PC-3 (cell line): ENCODE measurements around the gene AQP9. TPM values are rescaled to one million over a fixed set of nuclear protein-coding genes. Genes with fewer than 3 reads are reported as not detected.

ENCODE experiments used
- ATAC-seq: fragments of 200-7000 bp; cut with Tn5 transposase; 2 replicates; pipeline ENCODE4 v1.9.1; 2020; ENCODE audit warnings: mild to moderate bottlenecking, moderate library complexity
- BruUV-seq: library from RNA; stranded (reverse); fragments of 400-500 nt; replicated peaks from 2 replicates; lab custom pipeline; 2021; lab: Mats Ljungman, UMichigan
- CTCF ChIA-PET: fragments of 300-600 bp; sonication (Branson Sonifier 250); formaldehyde crosslinking; loops from one replicate; lab custom pipeline; 2022; ENCODE audit warnings: antibody characterized with exemption; lab: Charles Lee
- POLR2A ChIA-PET: fragments of 300-600 bp; sonication (Branson Sonifier 250); formaldehyde crosslinking; loops from one replicate; lab custom pipeline; 2022; ENCODE audit warnings: antibody characterized with exemption; ENCODE audit not compliant: unreplicated experiment; lab: Charles Lee
- DNase-seq: peaks from one replicate; pipeline ENCODE4 v3.0.0-alpha.2; 2015
- H2AFZ ChIP-seq: fragments of 300-600 bp; sonication (generic); 2 replicates; pipeline ENCODE4 v1.6.0; 2016; ENCODE audit warnings: antibody characterized with exemption, low read length
- H3F3A ChIP-seq: fragments of 300-600 bp; sonication (generic); one replicate; pipeline ENCODE4 v1.6.0; 2017; ENCODE audit warnings: antibody characterized with exemption, low read length, control low read depth, mild to moderate bottlenecking; ENCODE audit not compliant: unreplicated experiment
- H3K27ac ChIP-seq: fragments of 300-600 bp; sonication (generic); 2 replicates; pipeline ENCODE4 v1.5.1; 2016; ENCODE audit warnings: mild to moderate bottlenecking, low read length
- H3K27me3 ChIP-seq: fragments of 300-600 bp; sonication (generic); 2 replicates; pipeline ENCODE4 v1.6.1; 2016; ENCODE audit warnings: low read length, mixed read lengths
- H3K36me3 ChIP-seq: fragments of 300-600 bp; sonication (generic); 2 replicates; pipeline ENCODE4 v1.6.1; 2016; ENCODE audit warnings: low read depth, mixed run types, low read length, mixed read lengths
- H3K4me1 ChIP-seq: fragments of 300-600 bp; sonication (generic); 2 replicates; pipeline ENCODE4 v1.5.1; 2016; ENCODE audit warnings: low read length; ENCODE audit not compliant: insufficient read depth
- H3K4me2 ChIP-seq: fragments of 300-600 bp; sonication (generic); 2 replicates; pipeline ENCODE4 v1.6.0; 2016; ENCODE audit warnings: low read length
- H3K4me3 ChIP-seq: fragments of 300-600 bp; sonication (generic); 2 replicates; pipeline ENCODE4 v1.5.1; 2016; ENCODE audit warnings: mild to moderate bottlenecking, low read length, mixed read lengths
- H3K79me2 ChIP-seq: fragments of 300-600 bp; sonication (generic); 2 replicates; pipeline ENCODE4 v1.6.1; 2017; ENCODE audit warnings: low read length, mixed read lengths
- H3K9ac ChIP-seq: fragments of 300-600 bp; sonication (generic); 2 replicates; pipeline ENCODE4 v1.6.0; 2016; ENCODE audit warnings: mild to moderate bottlenecking, low read length
- H3K9me2 ChIP-seq: fragments of 300-600 bp; sonication (generic); replicated peaks from 2 replicates; pipeline ENCODE4 v1.6.1; 2016; ENCODE audit warnings: mixed run types, low read length, mixed read lengths
- H3K9me3 ChIP-seq: fragments of 300-600 bp; sonication (generic); 2 replicates; pipeline ENCODE4 v1.6.1; 2016; ENCODE audit warnings: low read length, mixed read lengths
- H4K20me1 ChIP-seq: fragments of 300-600 bp; sonication (generic); 2 replicates; pipeline ENCODE4 v1.6.1; 2016; ENCODE audit warnings: low read length, mixed read lengths
- CTCF ChIP-seq: fragments of 300-600 bp; sonication (generic); conservative IDR thresholded peaks from 2 replicates; pipeline ENCODE4 v1.5.1; 2017; ENCODE audit warnings: antibody characterized with exemption, low read depth, mild to moderate bottlenecking, low read length
- EZH2 ChIP-seq: fragments of 300-600 bp; sonication (generic); IDR thresholded peaks from one replicate; pipeline ENCODE4 v1.6.1; 2017; ENCODE audit warnings: antibody characterized with exemption, mild to moderate bottlenecking, low read length; ENCODE audit not compliant: unreplicated experiment
- EZH2phosphoT487 ChIP-seq: fragments of 300-600 bp; sonication (generic); IDR thresholded peaks from 2 replicates; pipeline ENCODE4 v1.6.1; 2018; ENCODE audit warnings: mild to moderate bottlenecking, antibody characterized with exemption, low read length, borderline replicate concordance
- intact Hi-C: fragments of 100-400 bp; cut with micrococcal nuclease; formaldehyde crosslinking; loops from 2 replicates; pipeline ENCODE4 v1.9.0; 2023
- total RNA-seq: library from RNA; depleted of rRNA; stranded (reverse); fragments of >200 nt; gene quantifications from 2 replicates; pipeline ENCODE4 v1.2.3, GENCODE V29; 2014

AQP9 gene
- total RNA-seq, 1 experiment from 2014 or later = not detected

DNA sequence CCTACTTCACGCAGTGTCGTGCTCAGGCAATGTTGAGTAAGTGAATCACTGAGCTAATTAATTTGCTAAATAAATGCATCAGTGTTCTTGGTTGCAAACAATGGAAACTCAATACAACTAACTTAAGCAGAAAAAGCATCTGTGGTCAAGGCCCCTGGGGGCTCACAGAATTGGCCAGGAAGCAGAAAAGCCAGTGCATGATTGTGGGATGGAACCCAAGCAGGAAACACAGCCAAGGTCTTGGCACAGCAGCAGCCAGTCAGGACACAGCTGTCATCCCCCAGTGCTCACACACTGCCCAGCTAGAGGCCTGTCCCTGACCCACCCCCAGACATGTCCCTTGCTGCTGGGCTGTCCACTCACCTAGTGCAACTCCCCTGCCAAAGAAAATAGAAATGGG lies 85.9 kb downstream of the AQP9 start:
- Histone ChIP-seq H3K4me2 (no peak overlapping the region), H3K36me3 (no peaks in the 10 kb centered on the region; the same call in 1 of the 2 replicates), H3K79me2 (no peaks in the 10 kb centered on the region), H3K4me3 (no peak overlapping the region), H3K4me1 (peaks cover 6% of the 10 kb centered on the region), H3K9me2 (no peaks in the 10 kb centered on the region), H3K27me3 (no peaks in the 10 kb centered on the region), H3K9me3 (no peaks in the 10 kb centered on the region), H3K27ac (no peak overlapping the region), H3F3A (no peaks in the 10 kb centered on the region), H4K20me1 (no peaks in the 10 kb centered on the region), H2AFZ (no peak overlapping the region), H3K9ac (no peak overlapping the region)
- ChIA-PET POLR2A (no interaction called here), CTCF (no interaction called here)
- DNase-seq (no peak), ATAC-seq (no peak)
- intact Hi-C loops = no loop called here
- TF ChIP-seq EZH2phosphoT487 = no peak
- no peak for TF ChIP-seq CTCF
- TF ChIP-seq EZH2 = no peak
- BruUV-seq = no TSS peak

DNA sequence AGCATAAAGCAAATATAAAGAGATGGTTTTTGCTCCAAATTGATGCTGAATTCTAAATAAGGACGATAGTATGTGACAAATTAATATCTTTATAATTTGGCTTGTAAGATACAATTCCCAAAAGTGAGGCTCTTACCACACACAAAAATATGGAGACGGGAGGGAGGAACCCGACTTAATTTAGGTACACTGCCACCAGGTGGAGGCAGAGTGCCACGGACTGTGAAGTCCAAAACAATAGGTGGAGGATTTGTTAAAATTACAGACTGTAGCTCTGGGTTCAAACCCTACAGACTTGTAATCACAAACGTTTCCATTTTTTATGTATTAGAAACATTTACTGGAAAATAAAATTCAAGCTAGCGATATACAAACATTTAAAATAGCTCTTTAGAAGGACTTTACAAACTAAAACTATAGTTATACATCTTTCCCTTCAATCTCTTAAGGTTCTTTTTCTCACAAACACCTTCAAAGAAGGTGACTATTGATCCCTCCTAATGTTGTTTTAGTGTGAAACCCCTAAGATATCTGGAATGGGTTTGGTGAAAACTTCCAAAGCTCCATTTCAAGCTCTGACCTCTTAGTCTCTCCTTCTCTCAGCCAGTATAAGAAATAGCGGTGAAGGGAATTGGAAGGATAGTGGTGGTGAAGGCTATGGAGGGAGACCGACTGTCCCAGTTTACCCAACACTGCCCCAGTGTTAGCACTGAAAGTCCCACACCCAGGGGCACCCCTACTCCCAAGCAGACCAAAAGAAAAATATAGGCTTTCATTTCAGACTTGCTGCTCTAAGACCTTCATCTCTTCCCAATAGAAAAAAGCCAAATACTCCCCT lies 89.7 kb downstream of the AQP9 start:
- Histone ChIP-seq H3K4me1 (peaks cover 6% of the 10 kb centered on the region), H3K9me3 (no peaks in the 10 kb centered on the region), H3K9ac (no peak overlapping the region), H3F3A (no peaks in the 10 kb centered on the region), H3K9me2 (no peaks in the 10 kb centered on the region), H3K4me3 (no peak overlapping the region), H3K27ac (no peak overlapping the region), H4K20me1 (no peaks in the 10 kb centered on the region), H3K79me2 (no peaks in the 10 kb centered on the region), H3K4me2 (no peak overlapping the region), H3K36me3 (no peaks in the 10 kb centered on the region; the same call in 1 of the 2 replicates), H2AFZ (0 out of 2 replicates have a peak overlapping the region, but pooled peaks have one; percentile 19), H3K27me3 (no peaks in the 10 kb centered on the region)
- ATAC-seq (peak; percentile 63; the same call in 1 of the 2 replicates), DNase-seq (peak; percentile 83)
- intact Hi-C loops = loop anchor here (5.0 kb wide), 1 partner anchor 544 kb away; the partner anchor contains the start of gene MINDY2
- no TSS peak for BruUV-seq
- TF ChIP-seq EZH2 (no peak), CTCF (peak; percentile 88)
- CTCF ChIA-PET = interaction anchor here (0.5 to 1.0 kb wide), 6 partner anchors 25 to 635 kb away, joined by 3 to 9 read pairs (median 3); no protein-coding TSS in a partner anchor
- POLR2A ChIA-PET = no interaction called here

DNA sequence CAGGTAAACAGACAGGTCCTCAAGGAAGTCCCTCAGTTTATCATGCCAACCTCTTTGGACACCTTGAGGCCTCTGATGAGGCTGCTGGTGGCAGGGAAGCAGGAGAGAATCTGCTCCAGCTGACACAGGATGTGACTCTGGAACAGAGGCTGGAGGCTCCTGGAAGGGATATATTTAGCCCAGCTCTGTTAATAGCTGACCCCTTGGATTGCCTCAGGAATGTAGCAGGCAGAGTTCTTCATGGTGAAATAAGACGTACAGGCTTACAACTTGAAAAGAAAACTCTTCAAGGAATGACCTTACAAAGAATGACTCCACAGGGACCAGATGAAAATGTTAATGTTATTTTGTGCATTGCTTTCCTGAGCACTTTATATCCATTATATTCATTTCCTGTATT lies 90.5 kb downstream of the AQP9 start:
- 0 out of 2 replicates have a peak overlapping the region, but pooled peaks have one; percentile 19 for H2AFZ ChIP-seq
- H3K4me1 ChIP-seq = peaks cover 11% of the 10 kb centered on the region
- ChIA-PET POLR2A (no interaction called here), CTCF (interaction anchor here (0.5 kb wide), 1 partner anchor 439 kb away, joined by 3 read pairs; no protein-coding TSS in a partner anchor)
- no peaks in the 10 kb centered on the region; the same call in 1 of the 2 replicates for H3K36me3 ChIP-seq
- no peaks in the 10 kb centered on the region for H3K9me3 ChIP-seq
- no peak overlapping the region for H3K9ac ChIP-seq
- ATAC-seq (no peak), DNase-seq (no peak)
- H3K79me2 ChIP-seq = no peaks in the 10 kb centered on the region
- TF ChIP-seq EZH2 = no peak
- TF ChIP-seq EZH2phosphoT487 = no peak
- TF ChIP-seq CTCF = no peak
- H4K20me1 ChIP-seq = no peaks in the 10 kb centered on the region
- no peak overlapping the region for H3K4me2 ChIP-seq
- H3K9me2 ChIP-seq = no peaks in the 10 kb centered on the region
- H3K27ac ChIP-seq = no peak overlapping the region
- H3K4me3 ChIP-seq = no peak overlapping the region
- intact Hi-C loops = loop anchor here (5.0 kb wide), 1 partner anchor 544 kb away; the partner anchor contains the start of gene MINDY2
- no peaks in the 10 kb centered on the region for H3K27me3 ChIP-seq
- no peaks in the 10 kb centered on the region for H3F3A ChIP-seq
- BruUV-seq = no TSS peak
